Prostate gland (tissue), 2 donors: Measurements from ENCODE around the gene GHRL.

Source experiments
- CTCF ChIP-seq, 4 experiments: fragments of 200-600 bp in 2 of 4; fragments of 450-650 bp in 2 of 4; sonication (generic) in 2 of 4; IDR thresholded peaks; 1 replicate in 3 of 4; 2 replicates in 1 of 4; pipeline ENCODE4 v1.5.1; 2016 to 2019; ENCODE audit warnings: antibody characterized with exemption in 4 of 4, mild to moderate bottlenecking in 2 of 4, moderate library complexity in 2 of 4
- POLR2A ChIP-seq: fragments of 450-650 bp; IDR thresholded peaks from one replicate; pipeline ENCODE4 v1.6.1; 2016; ENCODE audit warnings: antibody characterized with exemption, mild to moderate bottlenecking
- POLR2AphosphoS5 ChIP-seq: sonication (generic); formaldehyde crosslinking; IDR thresholded peaks from one replicate; pipeline ENCODE4 v1.6.1; 2017; ENCODE audit warnings: antibody characterized with exemption

GRCh38 chr3:10280177-10280529 lies 12.6 kb downstream of the GHRL start:
- TF ChIP-seq POLR2A, result no peak
- TF ChIP-seq POLR2AphosphoS5, result no peak
- no peak for TF ChIP-seq CTCF (IDR thresholded peaks at IDR 0.05)
